ENCODE data around the gene FBXO2. TPM values are rescaled to one million over a fixed set of nuclear protein-coding genes. Genes with fewer than 3 reads are reported as not detected.

The FBXO2 gene
- polyA plus RNA-seq, 10 donors = 0.21 to 1.6 (median 0.49) TPM

GRCh38 chr1:11653101-11653860, 948 bp downstream of the FBXO2 start:
- DNase-seq = no peak

- no peak for DNase-seq
Observed at GRCh38 chr1:11652203-11652780, 1.9 kb downstream of the FBXO2 start.

GRCh38 chr1:11651017-11651416, 3.2 kb downstream of the FBXO2 start:
- DNase-seq = no peak

- DNase-seq = peak in 1 of 3 donors; percentile 55
Observed at GRCh38 chr1:11650331-11650991, 3.8 kb downstream of the FBXO2 start.

GRCh38 chr1:11649624-11650330, 4.5 kb downstream of the FBXO2 start:
- DNase-seq = no peak

GRCh38 chr1:11649237-11649623, 5.0 kb downstream of the FBXO2 start:
- no peak for DNase-seq

GRCh38 chr1:11648732-11649158, 5.5 kb downstream of the FBXO2 start:
- DNase-seq = no peak

GRCh38 chr1:11648039-11648438, 6.2 kb downstream of the FBXO2 start:
- DNase-seq = peak in 1 of 3 donors; percentile 32

GRCh38 chr1:11647333-11647732, 6.9 kb downstream of the FBXO2 start:
- no peak for DNase-seq

GRCh38 chr1:11646317-11646716, 7.9 kb downstream of the FBXO2 start:
- no peak for DNase-seq

- DNase-seq = peak; percentile 60 to 78 (median 70)
Observed at GRCh38 chr1:11645670-11646265, 8.5 kb downstream of the FBXO2 start.

GRCh38 chr1:11645270-11645669, 9.0 kb downstream of the FBXO2 start:
- DNase-seq = no peak

GRCh38 chr1:11643782-11644181, 10.4 kb downstream of the FBXO2 start:
- no peak for DNase-seq

- peak; percentile 52 to 77 (median 63) for DNase-seq
Observed at GRCh38 chr1:11642418-11643017, 11.7 kb downstream of the FBXO2 start.

- DNase-seq = no peak
Observed at GRCh38 chr1:11641776-11642305, 12.4 kb downstream of the FBXO2 start.

GRCh38 chr1:11640944-11641343, 13.3 kb downstream of the FBXO2 start:
- DNase-seq = no peak

- DNase-seq = no peak
Observed at GRCh38 chr1:11640101-11640500, 14.1 kb downstream of the FBXO2 start.

GRCh38 chr1:11639372-11639771, 14.9 kb downstream of the FBXO2 start:
- no peak for DNase-seq

GRCh38 chr1:11638121-11638520, 16.1 kb downstream of the FBXO2 start:
- DNase-seq = no peak

- no peak for DNase-seq
Observed at GRCh38 chr1:11634365-11635192, 19.6 kb downstream of the FBXO2 start.
